GM12878 (cell line): ENCODE results near the gene LPCAT3. TPM values are rescaled to one million over a fixed set of nuclear protein-coding genes. Genes with fewer than 3 reads are reported as not detected.

Experiments
- ATF2 ChIP-seq: IDR thresholded peaks from 2 replicates; pipeline ENCODE4 v1.6.1; 2012; ENCODE audit warnings: low read length, inconsistent platforms
- BRCA1 ChIP-seq: IDR thresholded peaks from 2 replicates; pipeline ENCODE4 v1.6.1; 2011; ENCODE audit warnings: low read depth, low read length, improper control_type of control experiment
- CBX3 ChIP-seq: fragments of 200-600 bp; sonication (generic); IDR thresholded peaks from 2 replicates; pipeline ENCODE4 v1.6.1; 2016; ENCODE audit warnings: low read depth, borderline replicate concordance
- CEBPB ChIP-seq, 2 experiments: fragments of 150-350 bp in 1 of 2; IDR thresholded peaks; 2 replicates each; pipeline ENCODE4 v1.6.1; 2012 to 2014; ENCODE audit warnings: low read depth in 2 of 2, low read length in 2 of 2, borderline replicate concordance in 1 of 2, inconsistent platforms in 1 of 2
- CEBPZ ChIP-seq: fragments of 150-350 bp; IDR thresholded peaks from 2 replicates; pipeline ENCODE4 v1.6.1; 2016; ENCODE audit warnings: low read depth, low read length
- CHD2 ChIP-seq: IDR thresholded peaks from 2 replicates; pipeline ENCODE4 v1.6.1; 2011; ENCODE audit warnings: low read depth, low read length, improper control_type of control experiment, borderline replicate concordance
- EP300 ChIP-seq, 2 experiments: fragments of 150-350 bp in 1 of 2; IDR thresholded peaks; 2 replicates each; pipeline ENCODE4 v1.6.1; 2011 to 2012; ENCODE audit warnings: low read depth in 2 of 2, low read length in 2 of 2, borderline replicate concordance in 1 of 2, improper control_type of control experiment in 1 of 2, inconsistent platforms in 1 of 2; ENCODE audit not compliant: control insufficient read depth in 1 of 2
- GATAD2B ChIP-seq: fragments of 450-650 bp; conservative IDR thresholded peaks from 2 replicates; pipeline ENCODE4 v1.6.1; 2017; ENCODE audit warnings: low read depth, mild to moderate bottlenecking, moderate library complexity
- HCFC1 ChIP-seq: fragments of 150-350 bp; IDR thresholded peaks from 2 replicates; pipeline ENCODE4 v1.6.1; 2014; ENCODE audit warnings: low read length
- HDGF ChIP-seq: fragments of 450-650 bp; IDR thresholded peaks from 2 replicates; pipeline ENCODE4 v1.6.1; 2016; ENCODE audit warnings: antibody characterized with exemption
- IRF4 ChIP-seq: IDR thresholded peaks from 2 replicates; pipeline ENCODE4 v1.6.1; 2011; ENCODE audit warnings: low read depth, low read length
- JUND ChIP-seq: IDR thresholded peaks from 2 replicates; pipeline ENCODE4 v1.6.1; 2012; ENCODE audit warnings: low read depth, mild to moderate bottlenecking, low read length, improper control_type of control experiment, moderate library complexity
- MEF2A ChIP-seq: IDR thresholded peaks from 2 replicates; pipeline ENCODE4 v1.6.1; 2011; ENCODE audit warnings: low read depth, mild to moderate bottlenecking, low read length, moderate library complexity; ENCODE audit not compliant: insufficient read depth
- NFIC ChIP-seq: IDR thresholded peaks from 2 replicates; pipeline ENCODE4 v1.6.1; 2012; ENCODE audit warnings: low read depth, mild to moderate bottlenecking, inconsistent platforms, low read length, moderate library complexity
- POLR2AphosphoS2 ChIP-seq: IDR thresholded peaks from 2 replicates; pipeline ENCODE4 v1.6.1; 2011; ENCODE audit warnings: low read depth, mild to moderate bottlenecking, low read length, improper control_type of control experiment, moderate library complexity
- RELA ChIP-seq: fragments of 450-650 bp; IDR thresholded peaks from 2 replicates; pipeline ENCODE4 v1.8.0; 2014; ENCODE audit warnings: borderline replicate concordance; ENCODE audit not compliant: partially characterized antibody
- RUNX3 ChIP-seq: IDR thresholded peaks from 2 replicates; pipeline ENCODE4 v1.6.1; 2012; ENCODE audit warnings: low read length, inconsistent platforms
- STAT3 ChIP-seq: IDR thresholded peaks from 2 replicates; pipeline ENCODE4 v1.6.1; 2011; ENCODE audit warnings: low read depth, low read length, improper control_type of control experiment
- YY1 ChIP-seq: IDR thresholded peaks from 2 replicates; pipeline ENCODE4 v1.6.1; 2011; ENCODE audit warnings: low read depth, mild to moderate bottlenecking, low read length
- ZBED1 ChIP-seq: IDR thresholded peaks from 2 replicates; pipeline ENCODE4 v1.6.1; 2016; ENCODE audit warnings: borderline replicate concordance
- ZNF207 ChIP-seq: fragments of 450-650 bp; IDR thresholded peaks from 2 replicates; pipeline ENCODE4 v1.6.1; 2014; ENCODE audit warnings: antibody characterized with exemption, mild to moderate bottlenecking, borderline replicate concordance
- ZZZ3 ChIP-seq: IDR thresholded peaks from 2 replicates; pipeline ENCODE4 v1.6.1; 2011; ENCODE audit warnings: low read depth; ENCODE audit not compliant: control insufficient read depth, insufficient read length
- polyA plus RNA-seq, 11 experiments: library from polyadenylated mRNA; depleted of rRNA in 4 of 11; unstranded in 6 of 11; stranded (reverse) in 5 of 11; fragments of >200 nt; fragmentation: Nextera tagmentation in 4 of 11; fragmentation: Illumina TruSeq in 1 of 11; extraction: Ambion mirVana in 4 of 11; extraction: Trizol in 1 of 11; gene quantifications; 1 replicate in 1 of 11; 2 replicates in 10 of 11; pipeline versions ENCODE4 v1.2.1 to v1.2.3, GENCODE V29; 2011 to 2016; ENCODE audit warnings: inconsistent platforms in 2 of 11, missing spikeins in 2 of 11, low read depth in 1 of 11
- total RNA-seq, 4 experiments: library from RNA; depleted of rRNA in 3 of 4; stranded (reverse); fragments of >200 nt in 3 of 4; fragmentation: Illumina TruSeq in 1 of 4; extraction: Trizol in 1 of 4; gene quantifications; 2 replicates each; pipeline versions ENCODE4 v1.2.1 to v1.2.3, GENCODE V29; 2013 to 2021
- TF ChIP-seq, protein P1 (sequence below), 3 experiments: IDR thresholded peaks in 2 of 3; conservative IDR thresholded peaks in 1 of 3; 2 replicates each; pipeline ENCODE4 v1.5.1; 2011; ENCODE audit warnings: low read depth in 3 of 3, low read length in 3 of 3, mild to moderate bottlenecking in 3 of 3, control low read depth in 2 of 3, moderate library complexity in 2 of 3, inconsistent platforms in 1 of 3, mixed read lengths in 1 of 3; ENCODE audit not compliant: control insufficient read depth in 2 of 3, insufficient read depth in 1 of 3; ENCODE audit errors: extremely low read depth in 1 of 3

LPCAT3 gene
- total and polyA plus RNA-seq, 10 of the 15 experiments (the other 5 are each of a cell fraction or from before 2014, with no cell fraction given): 2.6 to 48.3 (median 23.0) TPM

- TF ChIP-seq HDGF: peak; percentile 81; the same call in 1 of the 2 replicates
- no peak for TF ChIP-seq ZZZ3
- TF ChIP-seq CBX3: no peak
- 0 out of 2 replicates have a peak, but pooled peaks have one; percentile 30 for TF ChIP-seq CHD2
- TF ChIP-seq RUNX3: no peak
- no peak for TF ChIP-seq ZNF207
- no peak for TF ChIP-seq STAT3
- TF ChIP-seq RELA: no peak
- TF ChIP-seq CEBPB (IDR thresholded peaks at IDR 0.05; ENCODE audit: borderline replicate concordance in 1 of 2, low read depth in 2 of 2, low read length in 2 of 2): no peak
- peak; percentile 25; the same call in 1 of the 2 replicates for TF ChIP-seq YY1
- no peak for TF ChIP-seq POLR2AphosphoS2
- no peak for TF ChIP-seq NFIC
- no peak; the same call in 1 of the 2 replicates for TF ChIP-seq GATAD2B
- no peak for TF ChIP-seq HCFC1
- no peak for TF ChIP-seq ATF2
- TF ChIP-seq JUND: no peak
- TF ChIP-seq BRCA1: no peak
- TF ChIP-seq, protein P1, sequence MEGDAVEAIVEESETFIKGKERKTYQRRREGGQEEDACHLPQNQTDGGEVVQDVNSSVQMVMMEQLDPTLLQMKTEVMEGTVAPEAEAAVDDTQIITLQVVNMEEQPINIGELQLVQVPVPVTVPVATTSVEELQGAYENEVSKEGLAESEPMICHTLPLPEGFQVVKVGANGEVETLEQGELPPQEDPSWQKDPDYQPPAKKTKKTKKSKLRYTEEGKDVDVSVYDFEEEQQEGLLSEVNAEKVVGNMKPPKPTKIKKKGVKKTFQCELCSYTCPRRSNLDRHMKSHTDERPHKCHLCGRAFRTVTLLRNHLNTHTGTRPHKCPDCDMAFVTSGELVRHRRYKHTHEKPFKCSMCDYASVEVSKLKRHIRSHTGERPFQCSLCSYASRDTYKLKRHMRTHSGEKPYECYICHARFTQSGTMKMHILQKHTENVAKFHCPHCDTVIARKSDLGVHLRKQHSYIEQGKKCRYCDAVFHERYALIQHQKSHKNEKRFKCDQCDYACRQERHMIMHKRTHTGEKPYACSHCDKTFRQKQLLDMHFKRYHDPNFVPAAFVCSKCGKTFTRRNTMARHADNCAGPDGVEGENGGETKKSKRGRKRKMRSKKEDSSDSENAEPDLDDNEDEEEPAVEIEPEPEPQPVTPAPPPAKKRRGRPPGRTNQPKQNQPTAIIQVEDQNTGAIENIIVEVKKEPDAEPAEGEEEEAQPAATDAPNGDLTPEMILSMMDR (IDR thresholded peaks at IDR 0.05 in 2 of 3, conservative IDR thresholded peaks at IDR 0.05 in 1 of 3; ENCODE audit: control insufficient read depth in 2 of 3, extremely low read depth in 1 of 3, insufficient read depth in 1 of 3, low read depth in 3 of 3, low read length in 3 of 3): peak in 1 of 3 experiments; percentile 21; a peak in 1 of 6 replicates
- TF ChIP-seq ZBED1: 0 out of 2 replicates have a peak, but pooled peaks have one; percentile 5
- no peak for TF ChIP-seq IRF4
- TF ChIP-seq MEF2A: 0 out of 2 replicates have a peak, but pooled peaks have one; percentile 8
- no peak for TF ChIP-seq CEBPZ
- TF ChIP-seq EP300 (IDR thresholded peaks at IDR 0.05; ENCODE audit: borderline replicate concordance in 1 of 2, control insufficient read depth in 1 of 2, low read depth in 2 of 2, low read length in 2 of 2): 0 out of 4 replicates have a peak, but pooled peaks of 1 of the 2 experiments have one; percentile 9
Observed at GRCh38 chr12:6952121-6952862, 66.0 kb downstream of the LPCAT3 start (continued).
